Esophagus muscularis mucosa (tissue), 3 donors: ENCODE measurements around the gene RPS23.

ENCODE experiments used
- POLR2AphosphoS5 ChIP-seq, 2 donors: sonication (generic); formaldehyde crosslinking; IDR thresholded peaks; one replicate each; pipeline ENCODE4 v1.6.1; 2017; ENCODE audit warnings: antibody characterized with exemption in 2 of 2
- TF ChIP-seq, protein P1 (sequence below), 3 experiments: fragments of 200-600 bp in 2 of 3; fragments of 450-650 bp in 1 of 3; sonication (generic) in 2 of 3; IDR thresholded peaks; one replicate each; pipeline ENCODE4 v1.5.1; 2017 to 2019; ENCODE audit warnings: antibody characterized with exemption in 3 of 3, mild to moderate bottlenecking in 2 of 3, moderate library complexity in 1 of 3

- TF ChIP-seq, protein P1, sequence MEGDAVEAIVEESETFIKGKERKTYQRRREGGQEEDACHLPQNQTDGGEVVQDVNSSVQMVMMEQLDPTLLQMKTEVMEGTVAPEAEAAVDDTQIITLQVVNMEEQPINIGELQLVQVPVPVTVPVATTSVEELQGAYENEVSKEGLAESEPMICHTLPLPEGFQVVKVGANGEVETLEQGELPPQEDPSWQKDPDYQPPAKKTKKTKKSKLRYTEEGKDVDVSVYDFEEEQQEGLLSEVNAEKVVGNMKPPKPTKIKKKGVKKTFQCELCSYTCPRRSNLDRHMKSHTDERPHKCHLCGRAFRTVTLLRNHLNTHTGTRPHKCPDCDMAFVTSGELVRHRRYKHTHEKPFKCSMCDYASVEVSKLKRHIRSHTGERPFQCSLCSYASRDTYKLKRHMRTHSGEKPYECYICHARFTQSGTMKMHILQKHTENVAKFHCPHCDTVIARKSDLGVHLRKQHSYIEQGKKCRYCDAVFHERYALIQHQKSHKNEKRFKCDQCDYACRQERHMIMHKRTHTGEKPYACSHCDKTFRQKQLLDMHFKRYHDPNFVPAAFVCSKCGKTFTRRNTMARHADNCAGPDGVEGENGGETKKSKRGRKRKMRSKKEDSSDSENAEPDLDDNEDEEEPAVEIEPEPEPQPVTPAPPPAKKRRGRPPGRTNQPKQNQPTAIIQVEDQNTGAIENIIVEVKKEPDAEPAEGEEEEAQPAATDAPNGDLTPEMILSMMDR (IDR thresholded peaks at IDR 0.05) = no peak
- no peak for TF ChIP-seq POLR2AphosphoS5 (IDR thresholded peaks at IDR 0.05)
These were observed 28.0 kb upstream of the RPS23 start for GRCh38 chr5:82306151-82306550.
